ENCODE data around the gene BRMS1L.
"Not testable (repeated sequence)": the region's sequence is repeated elsewhere in the genome, so short reads cannot be mapped to it uniquely, and the experiment has no call there.

Gene BRMS1L

DNA sequence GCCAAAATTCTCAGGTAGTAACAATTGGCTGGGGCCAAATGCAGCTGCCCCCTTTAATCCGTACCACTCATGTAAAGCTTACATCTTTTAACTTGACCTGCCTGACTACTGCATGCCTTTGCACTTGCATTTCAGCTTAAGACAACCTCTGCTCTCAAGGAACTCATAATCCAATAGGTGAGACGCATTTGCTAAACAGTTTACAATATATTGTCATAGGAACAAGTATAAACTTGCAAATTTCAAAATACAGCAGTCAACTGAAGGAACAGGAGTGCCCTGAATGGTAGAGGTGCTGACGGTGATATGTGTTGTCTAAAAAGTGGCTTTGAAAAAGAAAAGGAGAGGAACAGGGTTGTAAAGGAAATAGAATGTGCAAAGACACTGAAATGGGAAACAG is 3.6 kb upstream of the BRMS1L start:
- no peak for DNase-seq

DNA sequence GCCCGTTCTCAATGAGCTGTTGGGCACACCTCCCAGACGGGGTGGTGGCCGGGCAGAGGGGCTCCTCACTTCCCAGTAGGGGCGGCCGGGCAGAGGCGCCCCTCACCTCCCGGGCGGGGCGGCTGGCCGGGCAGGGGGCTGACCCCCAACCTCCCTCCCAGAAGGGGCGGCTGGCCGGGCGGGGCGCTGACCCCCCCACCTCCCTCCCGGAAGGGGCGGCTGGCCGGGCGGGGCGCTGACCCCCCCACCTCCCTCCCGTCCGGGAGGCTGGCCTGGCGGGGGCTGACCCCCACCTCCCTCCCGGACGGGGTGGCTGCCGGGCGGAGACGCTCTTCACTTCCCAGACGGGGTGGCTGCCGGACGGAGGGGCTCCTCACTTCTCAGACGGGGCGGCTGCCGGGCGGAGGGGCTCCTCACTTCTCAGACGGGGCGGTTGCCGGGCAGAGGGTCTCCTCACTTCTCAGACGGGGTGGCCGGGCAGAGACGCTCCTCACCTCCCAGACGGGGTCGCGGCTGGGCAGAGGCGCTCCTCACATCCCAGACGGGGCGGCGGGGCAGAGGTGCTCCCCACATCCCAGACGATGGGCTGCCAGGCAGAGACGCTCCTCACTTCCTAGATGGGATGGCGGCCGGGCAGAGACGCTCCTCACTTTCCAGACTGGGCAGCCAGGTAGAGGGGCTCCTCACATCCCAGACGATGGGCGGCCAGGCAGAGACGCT is 1.5 kb upstream of the BRMS1L start:
- DNase-seq = not testable (repeated sequence)

- no peak for DNase-seq
These were observed 245 bp upstream of the BRMS1L start for GRCh38 chr14:35825968-35826217.

DNA sequence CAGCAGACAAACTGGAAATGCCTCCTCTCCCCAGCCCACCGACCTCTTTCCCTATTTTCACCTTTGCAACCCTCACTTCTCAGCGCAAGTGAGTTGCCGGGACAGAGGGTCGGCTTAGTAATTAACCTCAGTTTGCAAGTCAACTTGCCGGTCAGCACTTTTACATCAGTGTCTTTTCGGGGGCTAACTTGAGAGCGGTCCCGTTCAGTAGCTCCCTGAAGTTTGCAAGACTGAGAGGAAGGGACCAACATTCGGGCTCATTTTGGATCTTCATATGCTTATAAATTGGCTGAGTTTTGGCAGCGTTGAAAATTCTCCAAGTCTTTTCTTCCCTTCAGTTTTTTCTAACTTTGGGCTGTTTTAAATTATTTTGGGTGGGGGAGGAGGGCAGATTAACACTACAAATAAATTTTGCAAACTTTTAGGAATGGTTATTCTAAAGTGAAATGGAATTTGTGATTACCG is 846 bp downstream of the BRMS1L start:
- DNase-seq = no peak

DNA sequence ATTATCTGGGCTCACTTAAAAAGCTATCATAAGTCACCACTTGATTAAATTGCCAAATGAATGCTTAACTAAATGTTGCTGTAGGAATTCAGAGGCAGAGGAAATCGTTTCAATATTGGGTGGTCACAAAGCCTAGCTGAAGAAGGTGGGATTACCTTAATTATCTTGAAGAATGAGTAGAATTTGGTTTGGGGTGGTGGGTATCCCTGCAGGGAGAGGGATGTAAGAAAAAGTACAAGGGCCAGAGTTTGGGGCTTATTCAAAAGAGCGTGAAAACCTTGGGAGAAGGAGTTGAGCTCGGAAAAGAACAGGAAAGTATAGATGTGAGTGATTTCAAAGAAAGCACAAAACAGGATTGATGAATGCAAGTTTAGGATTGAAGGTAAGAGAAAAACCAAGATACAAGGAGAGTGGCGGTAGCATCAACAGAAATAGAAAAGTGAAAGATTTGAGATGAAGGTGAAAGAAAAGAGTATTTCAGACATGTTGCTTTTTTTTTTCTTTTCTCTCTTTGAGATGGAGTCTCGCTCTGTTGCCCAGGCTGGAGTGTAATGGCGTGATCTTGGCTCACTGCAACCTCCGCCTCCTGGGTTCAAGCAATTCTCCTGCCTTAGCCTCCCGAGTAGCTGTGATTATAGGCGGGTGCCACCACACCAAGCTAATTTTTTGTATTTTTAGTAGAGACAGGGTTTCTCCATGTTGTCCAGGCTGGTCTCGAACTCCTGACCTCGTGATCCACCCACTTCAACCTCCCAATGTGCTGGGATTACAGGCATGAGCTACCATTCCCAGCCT is 1.7 kb downstream of the BRMS1L start:
- no peak for DNase-seq

- DNase-seq = no peak
These were observed 3.3 kb downstream of the BRMS1L start for GRCh38 chr14:35829449-35829848.

- DNase-seq = no peak
These were observed 9.3 kb downstream of the BRMS1L start for GRCh38 chr14:35835208-35835982.

GRCh38 chr14:35841704-35842103 is 15.6 kb downstream of the BRMS1L start:
- not testable (repeated sequence) for DNase-seq

DNA sequence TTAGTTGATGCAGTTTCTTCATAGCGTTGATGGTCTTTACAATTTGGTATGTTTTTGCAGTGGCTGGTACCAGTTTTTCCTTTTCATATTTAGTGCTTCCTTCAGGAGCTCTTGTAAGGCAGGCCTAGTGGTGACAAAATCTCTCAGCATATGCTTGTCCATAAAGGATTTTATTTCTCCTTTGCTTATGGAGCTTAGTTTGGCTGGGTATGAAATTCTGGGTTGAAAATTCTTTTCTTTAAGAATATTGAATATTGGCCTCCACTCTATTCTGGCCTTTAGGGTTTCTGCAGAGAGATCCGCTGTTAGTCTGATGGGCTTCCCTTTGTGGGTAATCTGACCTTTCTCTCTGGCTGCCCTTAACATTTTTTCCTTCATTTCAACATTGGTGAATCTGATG is 16.1 kb downstream of the BRMS1L start:
- not testable (repeated sequence) for DNase-seq

GRCh38 chr14:35844494-35844893 is 18.4 kb downstream of the BRMS1L start:
- no peak for DNase-seq

- DNase-seq = no peak
These were observed 21.5 kb downstream of the BRMS1L start for GRCh38 chr14:35847636-35848035.

- no peak for DNase-seq
These were observed 23.0 kb downstream of the BRMS1L start for GRCh38 chr14:35849122-35849521.

- DNase-seq = no peak
These were observed 25.7 kb downstream of the BRMS1L start for GRCh38 chr14:35851823-35852222.

- no peak for DNase-seq
These were observed 27.1 kb downstream of the BRMS1L start for GRCh38 chr14:35853225-35853624.

GRCh38 chr14:35854696-35855270 is 28.6 kb downstream of the BRMS1L start:
- DNase-seq = no peak

- peak; percentile 18 for DNase-seq
These were observed 29.8 kb downstream of the BRMS1L start for GRCh38 chr14:35855876-35856481.

GRCh38 chr14:35858521-35859209 is 32.5 kb downstream of the BRMS1L start:
- no peak for DNase-seq

GRCh38 chr14:35861204-35861868 is 35.2 kb downstream of the BRMS1L start:
- no peak for DNase-seq

DNA sequence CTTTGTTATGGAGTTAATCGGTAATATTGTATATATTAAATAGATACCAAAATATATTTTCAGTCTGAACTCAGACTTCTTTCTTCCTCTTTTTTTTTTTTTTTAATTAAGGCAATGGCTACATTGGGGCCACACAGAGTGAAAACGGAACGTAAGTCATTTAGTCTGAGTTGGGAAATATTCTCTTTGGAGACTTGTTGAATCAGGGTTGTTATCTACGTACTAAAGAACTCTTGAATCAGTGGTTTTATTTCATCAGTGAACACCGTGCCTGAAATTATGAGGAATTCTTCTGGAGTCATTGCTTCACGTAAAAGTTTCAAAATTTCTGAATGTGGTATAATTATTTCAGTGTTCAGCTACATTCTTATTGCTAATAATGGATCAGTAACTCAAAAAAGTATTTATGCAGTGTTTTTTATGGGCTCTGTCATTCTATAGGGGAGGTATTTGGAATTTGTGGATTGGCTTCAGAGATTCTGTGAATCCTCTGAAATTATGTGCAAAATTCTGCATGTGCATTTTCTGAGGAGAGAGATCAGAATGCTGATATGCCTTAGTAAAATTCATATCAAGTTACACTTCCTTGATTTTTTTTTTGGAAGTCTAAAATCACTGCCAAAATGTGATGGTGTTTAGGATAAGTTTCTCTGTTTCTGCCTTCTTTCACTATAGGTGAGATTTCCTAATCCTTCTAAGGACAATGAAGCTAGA is 39.6 kb downstream of the BRMS1L start:
- DNase-seq = no peak

GRCh38 chr14:35866595-35867279 is 40.6 kb downstream of the BRMS1L start:
- no peak for DNase-seq

- DNase-seq = no peak
These were observed 41.1 kb downstream of the BRMS1L start for GRCh38 chr14:35867280-35867629.
